H1 (cell line): ENCODE measurements around the gene SUGP2. TPM values are rescaled to one million over a fixed set of nuclear protein-coding genes. Genes with fewer than 3 reads are reported as not detected.

ENCODE experiments used
- CTCF ChIA-PET: fragments of 300-600 bp; sonication (Branson Sonifier 250); formaldehyde crosslinking; loops from one replicate; lab custom pipeline; 2021; ENCODE audit not compliant: partially characterized antibody; lab: Charles Lee
- POLR2A ChIA-PET: fragments of 300-600 bp; sonication (Branson Sonifier 250); formaldehyde crosslinking; loops from one replicate; lab custom pipeline; 2021; ENCODE audit warnings: inconsistent platforms; ENCODE audit not compliant: partially characterized antibody; lab: Charles Lee
- DNase-seq, 2 experiments: peaks; one replicate each; pipeline versions ENCODE4 v3.0.0 to v3.0.0-alpha.2; 2010 to 2022; ENCODE audit warnings: low spot score in 2 of 2, low read depth in 1 of 2, mixed read lengths in 1 of 2
- FAIRE-seq: peaks from 2 replicates; lab custom pipeline; 2011; peaks lifted over from hg19 to GRCh38; lab: Jason Lieb, UNC
- H2AFZ ChIP-seq: 2 replicates; pipeline ENCODE4 v1.8.1; 2012; ENCODE audit warnings: low read length, inconsistent platforms
- H2AK5ac ChIP-seq: 2 replicates; pipeline ENCODE4 v1.6.1; 2013; ENCODE audit warnings: low read depth, low read length
- H2BK120ac ChIP-seq: replicated peaks from 2 replicates; pipeline ENCODE3; 2013; ENCODE audit warnings: low read depth, low read length, inconsistent platforms
- H2BK12ac ChIP-seq: 2 replicates; pipeline ENCODE4 v1.6.1; 2013; ENCODE audit warnings: low read depth, low read length
- H2BK15ac ChIP-seq: 2 replicates; pipeline ENCODE4 v1.6.1; 2013; ENCODE audit warnings: low read length
- H2BK20ac ChIP-seq: 2 replicates; pipeline ENCODE4 v1.6.1; 2013; ENCODE audit warnings: low read length
- H2BK5ac ChIP-seq: 2 replicates; pipeline ENCODE4 v1.6.1; 2013; ENCODE audit warnings: low read depth, low read length
- H3K14ac ChIP-seq: 2 replicates; pipeline ENCODE4 v1.6.1; 2013; ENCODE audit warnings: inconsistent platforms; ENCODE audit not compliant: insufficient read length
- H3K18ac ChIP-seq: 2 replicates; pipeline ENCODE4 v1.6.1; 2013; ENCODE audit warnings: low read length; ENCODE audit errors: extremely low read depth
- H3K23ac ChIP-seq: 2 replicates; pipeline ENCODE4 v1.6.1; 2013; ENCODE audit warnings: inconsistent platforms; ENCODE audit not compliant: insufficient read length
- H3K23me2 ChIP-seq: 2 replicates; pipeline ENCODE4 v1.6.1; 2013; ENCODE audit warnings: low read depth, low read length
- H3K27ac ChIP-seq: 2 replicates; pipeline ENCODE4 v1.6.1; 2011; ENCODE audit warnings: low read depth, low read length, inconsistent platforms
- H3K27me3 ChIP-seq, 4 experiments: replicated peaks in 1 of 4; 1 replicate in 1 of 4; 2 replicates in 3 of 4; pipeline versions ENCODE4 v1.6.1 to v1.8.1; 2011 to 2013; ENCODE audit warnings: low read length in 3 of 4, mild to moderate bottlenecking in 3 of 4, inconsistent platforms in 2 of 4, mixed read lengths in 2 of 4, moderate library complexity in 1 of 4; ENCODE audit not compliant: control insufficient read depth in 3 of 4, insufficient read depth in 3 of 4; ENCODE audit errors: extremely low read depth in 1 of 4
- H3K36me3 ChIP-seq, 4 experiments: 2 replicates each; pipeline versions ENCODE4 v1.6.1 to v1.8.1; 2011 to 2013; ENCODE audit warnings: mild to moderate bottlenecking in 4 of 4, low read length in 3 of 4, moderate library complexity in 2 of 4, control low read depth in 1 of 4, inconsistent platforms in 1 of 4; ENCODE audit not compliant: insufficient read depth in 4 of 4, control insufficient read depth in 2 of 4
- H3K4ac ChIP-seq: replicated peaks from 2 replicates; pipeline ENCODE3; 2013; ENCODE audit warnings: low read length, low read depth, mixed read lengths, inconsistent platforms; ENCODE audit not compliant: insufficient read length
- H3K4me1 ChIP-seq, 4 experiments: replicated peaks in 1 of 4; 1 replicate in 1 of 4; 2 replicates in 3 of 4; pipeline versions ENCODE4 v1.6.1 to v1.8.1; 2011 to 2013; ENCODE audit warnings: low read length in 3 of 4, inconsistent platforms in 2 of 4, mixed read lengths in 1 of 4; ENCODE audit not compliant: insufficient read depth in 4 of 4, control insufficient read depth in 3 of 4
- H3K4me2 ChIP-seq, 2 experiments: 2 replicates each; pipeline versions ENCODE4 v1.6.1 to v1.8.1; 2011 to 2013; ENCODE audit warnings: low read depth in 2 of 2, low read length in 2 of 2, control low read depth in 1 of 2, inconsistent platforms in 1 of 2, mild to moderate bottlenecking in 1 of 2; ENCODE audit not compliant: insufficient read depth in 1 of 2
- H3K4me3 ChIP-seq, 4 experiments: fragments of 200-600, 300-600 bp in 1 of 4; sonication (generic), shearing (Covaris generic), sonication (Bioruptor Twin) in 1 of 4; 2 replicates each; pipeline versions ENCODE4 v1.5.1 to v1.8.1; 2011 to 2016; ENCODE audit warnings: low read length in 4 of 4, low read depth in 3 of 4, control low read depth in 2 of 4, inconsistent platforms in 2 of 4, mild to moderate bottlenecking in 2 of 4, mixed read lengths in 1 of 4, moderate library complexity in 1 of 4; ENCODE audit not compliant: insufficient read depth in 2 of 4; ENCODE audit errors: extremely low read depth in 1 of 4
- H3K56ac ChIP-seq: replicated peaks from 2 replicates; pipeline ENCODE3; 2013; ENCODE audit warnings: low read depth, mild to moderate bottlenecking, mixed read lengths, low read length, inconsistent platforms; ENCODE audit not compliant: insufficient read length
- H3K79me1 ChIP-seq: 2 replicates; pipeline ENCODE4 v1.6.1; 2013; ENCODE audit warnings: low read depth, low read length, control low read depth
- H3K79me2 ChIP-seq, 2 experiments: 2 replicates each; pipeline versions ENCODE4 v1.6.1 to v1.8.1; 2012 to 2013; ENCODE audit warnings: low read length in 2 of 2, mild to moderate bottlenecking in 2 of 2, inconsistent platforms in 1 of 2; ENCODE audit not compliant: insufficient read depth in 2 of 2, control insufficient read depth in 1 of 2
- H3K9ac ChIP-seq, 4 experiments: replicated peaks in 1 of 4; 1 replicate in 1 of 4; 2 replicates in 3 of 4; pipeline versions ENCODE4 v1.6.1 to v1.8.1; 2011 to 2013; ENCODE audit warnings: low read depth in 3 of 4, low read length in 3 of 4, control low read depth in 2 of 4, mild to moderate bottlenecking in 2 of 4, moderate library complexity in 2 of 4, inconsistent platforms in 1 of 4; ENCODE audit errors: extremely low read depth in 1 of 4
- H3K9me3 ChIP-seq, 2 experiments: 2 replicates each; pipeline versions ENCODE4 v1.6.1 to v1.8.1; 2012 to 2013; ENCODE audit warnings: mild to moderate bottlenecking in 2 of 2, moderate library complexity in 2 of 2, control low read depth in 1 of 2, inconsistent platforms in 1 of 2, low read depth in 1 of 2, low read length in 1 of 2, mixed read lengths in 1 of 2; ENCODE audit not compliant: insufficient read depth in 2 of 2
- H4K20me1 ChIP-seq, 2 experiments: replicated peaks in 1 of 2; 2 replicates each; pipeline versions ENCODE3 to v1.8.1; 2011 to 2013; ENCODE audit warnings: inconsistent platforms in 2 of 2, low read length in 2 of 2, mild to moderate bottlenecking in 1 of 2; ENCODE audit not compliant: insufficient read depth in 2 of 2, control insufficient read depth in 1 of 2
- H4K5ac ChIP-seq: 2 replicates; pipeline ENCODE4 v1.6.1; 2013; ENCODE audit warnings: low read length, low read depth, mixed read lengths, inconsistent platforms; ENCODE audit not compliant: insufficient read length
- H4K8ac ChIP-seq: 2 replicates; pipeline ENCODE4 v1.8.0; 2013; ENCODE audit warnings: mild to moderate bottlenecking, moderate library complexity, low read length, inconsistent platforms; ENCODE audit not compliant: insufficient read depth; ENCODE audit errors: extremely low read depth
- H4K91ac ChIP-seq: replicated peaks from 2 replicates; pipeline ENCODE3; 2013; ENCODE audit warnings: low read length, mixed read lengths, inconsistent platforms; ENCODE audit not compliant: insufficient read length
- PHF8 ChIP-seq: fragments of 200-600 bp; sonication (generic); conservative IDR thresholded peaks from 2 replicates; pipeline ENCODE4 v1.7.1; 2012; ENCODE audit warnings: low read depth, mild to moderate bottlenecking, inconsistent platforms, low read length, moderate library complexity
- POU5F1 ChIP-seq: IDR thresholded peaks from 2 replicates; pipeline ENCODE4 v1.6.1; 2011; ENCODE audit warnings: low read depth, mild to moderate bottlenecking, low read length, moderate library complexity
- YY1 ChIP-seq: IDR thresholded peaks from 2 replicates; pipeline ENCODE4 v1.6.1; 2011; ENCODE audit warnings: low read depth, mild to moderate bottlenecking, low read length
- WGBS, 2 experiments: shearing (Covaris generic) in 1 of 2; methylation state at CpG; one replicate each; pipeline versions ENCODE4 v1.1.6 to v1.1.7; 2013 to 2015; ENCODE audit warnings: low lambda C conversion rate in 2 of 2, mixed read lengths in 2 of 2, inconsistent platforms in 1 of 2, low coverage in 1 of 2, missing lambda C conversion rate in 1 of 2; ENCODE audit not compliant: insufficient replicate concordance in 2 of 2, insufficient coverage in 1 of 2, insufficient read length in 1 of 2; ENCODE audit errors: extremely low coverage in 1 of 2, missing lambda C conversion rate in 1 of 2; 5-methylcytosine and 5-hydroxymethylcytosine counted together
- polyA plus RNA-seq, 7 experiments: library from polyadenylated mRNA; depleted of rRNA in 3 of 7; stranded (reverse) in 5 of 7; unstranded in 2 of 7; fragments of >200 nt in 5 of 7; fragments of 200-250 nt in 2 of 7; gene quantifications; 1 replicate in 5 of 7; 2 replicates in 1 of 7; 4 replicates in 1 of 7; pipeline versions ENCODE4 v1.2.1 to v1.2.3, GENCODE V29; 2011 to 2013; ENCODE audit warnings: missing spikeins in 2 of 7, mixed read lengths in 2 of 7
- total RNA-seq: library from RNA; stranded (reverse); fragmentation: NEBNext Ultra II Directional; extraction: Animal tissue kit (Norgen Biotek cat#: 25700); gene quantifications from 2 replicates; pipeline ENCODE4 v1.2.1, GENCODE V29; 2021
- TF ChIP-seq, protein P1 (sequence below): IDR thresholded peaks from 2 replicates; pipeline ENCODE4 v1.6.1; 2011; ENCODE audit warnings: low read depth, mild to moderate bottlenecking, low read length; ENCODE audit not compliant: insufficient read depth

The SUGP2 gene
- total and polyA plus RNA-seq, 2 of the 8 experiments (the other 6 are each of a cell fraction or from before 2014, with no cell fraction given) = 57.7 to 114 TPM

DNA sequence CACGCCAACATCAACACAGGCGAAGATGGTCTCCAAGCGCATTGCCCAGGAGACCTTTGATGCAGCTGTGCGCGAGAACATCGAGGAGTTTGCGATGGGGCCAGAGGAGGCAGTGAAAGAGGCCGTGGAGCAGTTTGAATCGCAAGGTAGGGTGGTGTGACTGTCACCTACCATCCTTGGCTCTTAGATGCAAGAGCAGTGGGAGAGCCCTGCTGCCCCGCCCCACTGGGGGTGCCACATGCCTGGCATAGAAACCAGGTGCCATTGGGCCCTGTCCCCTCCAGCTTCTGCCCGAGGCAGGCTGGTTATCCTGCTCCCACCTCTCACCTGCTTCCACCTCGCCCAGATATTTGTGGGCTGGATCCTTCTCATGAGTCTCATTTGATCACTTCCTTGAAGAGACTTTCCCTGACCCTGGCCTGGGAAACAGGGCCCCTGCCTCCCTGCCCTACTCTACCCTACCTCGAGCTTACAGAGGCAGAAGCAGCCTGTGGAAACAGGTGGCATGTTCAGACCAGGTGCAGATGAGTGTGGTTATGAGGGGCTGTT lies 9.5 kb upstream of the SUGP2 start:
- Histone ChIP-seq H2BK12ac (no peak overlapping the region), H2BK20ac (no peak overlapping the region), H2AK5ac (no peak overlapping the region), H3K9me3 (peaks cover 4 to 5% of the 10 kb centered on the region in 2 experiments), H2BK15ac (no peak overlapping the region), H3K36me3 (peaks cover 11 to 44% (median 23%) of the 10 kb centered on the region in 4 experiments), H2AFZ (no peak overlapping the region), H2BK120ac (no peak overlapping the region), H3K9ac (no peak overlapping the region), H3K27ac (no peak overlapping the region), H3K56ac (no peak overlapping the region), H2BK5ac (no peak overlapping the region), H4K91ac (no peak overlapping the region), H3K23ac (no peak overlapping the region), H3K4ac (no peak overlapping the region), H3K18ac (no peak overlapping the region), H4K20me1 (peaks cover 4 to 13% of the 10 kb centered on the region in 2 experiments), H3K4me3 (no peak overlapping the region), H3K79me1 (peaks cover 17% of the 10 kb centered on the region), H3K27me3 (no peaks in the 10 kb centered on the region; a peak in 1 of 7 replicates), H3K4me1 (no peaks in the 10 kb centered on the region), H4K5ac (no peak overlapping the region), H3K79me2 (peaks cover 5 to 35% of the 10 kb centered on the region in 2 experiments; a peak in 3 of 4 replicates), H4K8ac (no peak overlapping the region; the same call in 1 of the 2 replicates), H3K4me2 (no peak overlapping the region), H3K23me2 (no peaks in the 10 kb centered on the region), H3K14ac (no peak overlapping the region)
- FAIRE-seq (no peak), DNase-seq (no peak)
- no peak for TF ChIP-seq POU5F1
- TF ChIP-seq, protein P1, sequence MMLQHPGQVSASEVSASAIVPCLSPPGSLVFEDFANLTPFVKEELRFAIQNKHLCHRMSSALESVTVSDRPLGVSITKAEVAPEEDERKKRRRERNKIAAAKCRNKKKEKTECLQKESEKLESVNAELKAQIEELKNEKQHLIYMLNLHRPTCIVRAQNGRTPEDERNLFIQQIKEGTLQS = no peak
- no peak for TF ChIP-seq PHF8
- no peak for TF ChIP-seq YY1
- ChIA-PET POLR2A (interaction anchor here (0.7 to 2.2 kb wide), 2 partner anchors 11 to 65 kb away, joined by 3 to 4 read pairs; no protein-coding TSS in a partner anchor), CTCF (interaction anchor here (1.4 to 1.9 kb wide), 2 partner anchors 9 to 10 kb away, joined by 3 to 6 read pairs; no protein-coding TSS in a partner anchor)
- 94% methylated on average over 13 of the region's 13 CpGs; no CpG with 5 or more reads in 1 of the 2 experiments for WGBS, 2 experiments
